Ovary (tissue), 10 donors: ENCODE measurements around the gene RMI2. TPM values are rescaled to one million over a fixed set of nuclear protein-coding genes. Genes with fewer than 3 reads are reported as not detected.

Experiments used
- DNase-seq, 5 donors: peaks; one replicate each; pipeline ENCODE4 v3.0.0-alpha.2; 2019 to 2020
- H3K27ac ChIP-seq, 2 donors: fragments of 200-600 bp; one replicate each; pipeline versions ENCODE4 v1.5.1 to v1.8.0; 2019 to 2022
- H3K27me3 ChIP-seq: fragments of 200-600 bp; one replicate; pipeline ENCODE4 v1.8.0; 2022
- H3K36me3 ChIP-seq: fragments of 200-600 bp; sonication (generic); one replicate; pipeline ENCODE4 v1.5.1; 2019
- H3K4me1 ChIP-seq: one replicate; pipeline ENCODE4 v1.8.1; 2013; ENCODE audit warnings: mild to moderate bottlenecking, moderate library complexity; ENCODE audit not compliant: insufficient read depth
- H3K4me3 ChIP-seq: fragments of 200-600 bp; sonication (generic); one replicate; pipeline ENCODE4 v1.5.1; 2017
- H3K9me3 ChIP-seq, 2 donors: fragments of 200-600 bp in 1 of 2; sonication (generic) in 1 of 2; one replicate each; pipeline versions ENCODE4 v1.5.1 to v1.8.1; 2013 to 2019; ENCODE audit warnings: mild to moderate bottlenecking in 1 of 2, moderate library complexity in 1 of 2
- EP300 ChIP-seq: sonication (generic); formaldehyde crosslinking; IDR thresholded peaks from one replicate; pipeline ENCODE4 v1.6.1; 2017; ENCODE audit warnings: antibody characterized with exemption
- POLR2A ChIP-seq: fragments of 450-650 bp; IDR thresholded peaks from one replicate; pipeline ENCODE4 v1.6.1; 2017; ENCODE audit warnings: antibody characterized with exemption, mild to moderate bottlenecking, moderate library complexity
- WGBS, 3 donors: extraction: QIAGEN DNeasy Blood & Tissue Kit in 1 of 3; methylation state at CpG; one replicate each; pipeline versions ENCODE4 v1.1.5 to v1.1.7; 2013 to 2017; 5-methylcytosine and 5-hydroxymethylcytosine counted together
- intact Hi-C, 4 donors: fragments of 100-400 bp; cut with DNase I; formaldehyde crosslinking; loops; one replicate each; pipeline versions ENCODE4 v1.11.0 to v1.15.1; 2022 to 2023
- long read RNA-seq, 3 donors: library from polyadenylated mRNA in 2 of 3; unstranded in 2 of 3; transcript quantifications; one replicate each; pipeline ENCODE4 v2.0.0 and lab custom pipeline, GENCODE V29; 2021 to 2026
- polyA plus RNA-seq, 2 donors: library from polyadenylated mRNA; stranded (reverse); fragments of 200-250 nt in 1 of 2; fragments of 350-450 nt in 1 of 2; fragmentation: Illumina TruSeq in 1 of 2; extraction: RNeasy Lipid Tissue Mini Kit (QIAGEN cat#74804) in 1 of 2; gene quantifications; one replicate each; pipeline ENCODE4 v1.2.3, GENCODE V29; 2013 to 2014
- total RNA-seq, 7 donors: library from RNA; depleted of rRNA in 2 of 7; stranded (reverse); fragments of >200 nt in 2 of 7; fragmentation: NEBNext Ultra II Directional in 3 of 7; extraction: Animal tissue kit (Norgen Biotek cat#: 25700) in 3 of 7; gene quantifications; one replicate each; pipeline versions ENCODE4 v1.1.0 to v1.2.4, GENCODE V29; 2016 to 2023
- TF ChIP-seq, protein P1 (sequence below), 3 donors: fragments of 450-650 bp in 2 of 3; fragments of 200-600 bp in 1 of 3; IDR thresholded peaks; one replicate each; pipeline versions ENCODE4 v1.5.1 to v1.8.0; 2016 to 2022; ENCODE audit warnings: antibody characterized with exemption in 3 of 3, mild to moderate bottlenecking in 1 of 3
- donor health status: DM: no; HTN: no; CAD: no; lungs with moderate emphysema.
- donor health status: DM: no; HTN: no; CAD: no.
- donor health status: Bipolar disorder and iron deficiency.
- donor health status: DM: yes; HTN: yes; CAD: no.
- donor health status: DM: no; HTN: no; CAD: no.
- donor health status: DM: yes; HTN: yes; CAD: no.

RMI2 gene
- total RNA-seq (1 to 10 TPM; 1.6 to 6.5 (median 2.9) TPM), polyA plus RNA-seq (1 to 10 TPM; 4.7 to 6.7 TPM)
- long read RNA-seq, donor 1, partial matches to known transcripts, result 0 of 4 reads
- long read RNA-seq, donor 1, other reads (novel, unspliced or antisense), result 4 of 4 reads
- long read RNA-seq, donor 2, transcript RMI2-201 (2 exons, 1,457 nt), result major isoform, 47 of 66 reads
- long read RNA-seq, donor 2, partial matches to known transcripts, result 0 of 66 reads
- long read RNA-seq, donor 2, other reads (novel, unspliced or antisense), result 17 of 66 reads
- long read RNA-seq, donor 3, transcript RMI2-201 (2 exons, 1,457 nt), result major isoform, 11 of 11 reads
- long read RNA-seq, donor 3, partial matches to known transcripts, result 0 of 11 reads
- long read RNA-seq, donor 3, other reads (novel, unspliced or antisense), result 0 of 11 reads

DNA sequence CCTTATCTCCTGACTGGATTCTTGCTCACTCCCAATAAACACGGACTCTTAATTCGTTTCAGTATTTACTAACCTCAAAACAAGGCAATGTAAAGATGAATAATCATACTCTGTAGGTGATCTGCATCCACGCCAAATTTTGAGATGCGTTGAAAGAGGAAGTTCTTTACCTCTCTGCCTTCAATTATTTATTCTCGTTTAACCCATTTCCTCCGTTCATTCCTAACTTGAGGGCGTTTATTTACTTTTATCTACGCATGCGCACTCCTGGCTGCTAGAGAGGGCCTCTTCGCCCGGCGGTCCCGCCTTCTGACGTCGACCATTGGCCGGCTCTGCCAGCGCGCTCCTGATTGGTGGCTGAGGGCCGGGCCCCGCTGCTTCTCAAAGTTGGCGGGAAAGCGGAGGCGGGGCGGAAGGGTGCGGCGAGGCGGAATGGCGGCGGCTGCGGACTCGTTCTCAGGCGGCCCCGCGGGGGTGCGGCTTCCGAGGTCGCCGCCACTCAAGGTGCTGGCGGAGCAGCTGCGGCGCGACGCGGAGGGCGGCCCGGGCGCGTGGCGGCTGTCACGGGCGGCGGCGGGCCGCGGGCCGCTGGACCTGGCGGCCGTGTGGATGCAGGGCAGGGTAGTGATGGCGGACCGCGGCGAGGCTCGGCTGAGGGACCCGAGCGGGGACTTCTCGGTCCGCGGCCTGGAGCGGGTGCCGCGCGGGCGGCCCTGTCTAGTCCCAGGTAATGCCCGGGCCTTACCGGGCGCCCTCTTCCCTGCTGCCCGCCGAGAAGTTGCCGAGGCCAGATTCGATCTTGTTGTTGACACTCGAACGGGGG lies at the start of gene RMI2:
RMI2 (plus strand) TSS at position 420 of the 823 bp plus-strand sequence; CDS start at position 433, 13 bp downstream.
- peaks cover 15% of the 10 kb centered on the region for H3K4me1 ChIP-seq
- no peaks in the 10 kb centered on the region for H3K9me3 ChIP-seq
- DNase-seq, result peak; percentile 95 to 97 (median 97)
- WGBS, 3 donors, result 0 to 1% (median 1%) methylated on average over 58 to 82 of the region's 82 CpGs
- TF ChIP-seq POLR2A (no peak), EP300 (no peak)
- TF ChIP-seq, protein P1, sequence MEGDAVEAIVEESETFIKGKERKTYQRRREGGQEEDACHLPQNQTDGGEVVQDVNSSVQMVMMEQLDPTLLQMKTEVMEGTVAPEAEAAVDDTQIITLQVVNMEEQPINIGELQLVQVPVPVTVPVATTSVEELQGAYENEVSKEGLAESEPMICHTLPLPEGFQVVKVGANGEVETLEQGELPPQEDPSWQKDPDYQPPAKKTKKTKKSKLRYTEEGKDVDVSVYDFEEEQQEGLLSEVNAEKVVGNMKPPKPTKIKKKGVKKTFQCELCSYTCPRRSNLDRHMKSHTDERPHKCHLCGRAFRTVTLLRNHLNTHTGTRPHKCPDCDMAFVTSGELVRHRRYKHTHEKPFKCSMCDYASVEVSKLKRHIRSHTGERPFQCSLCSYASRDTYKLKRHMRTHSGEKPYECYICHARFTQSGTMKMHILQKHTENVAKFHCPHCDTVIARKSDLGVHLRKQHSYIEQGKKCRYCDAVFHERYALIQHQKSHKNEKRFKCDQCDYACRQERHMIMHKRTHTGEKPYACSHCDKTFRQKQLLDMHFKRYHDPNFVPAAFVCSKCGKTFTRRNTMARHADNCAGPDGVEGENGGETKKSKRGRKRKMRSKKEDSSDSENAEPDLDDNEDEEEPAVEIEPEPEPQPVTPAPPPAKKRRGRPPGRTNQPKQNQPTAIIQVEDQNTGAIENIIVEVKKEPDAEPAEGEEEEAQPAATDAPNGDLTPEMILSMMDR (IDR thresholded peaks at IDR 0.05), result no peak
- H3K27me3 ChIP-seq, result no peaks in the 10 kb centered on the region
- H3K27ac ChIP-seq, result no peak within 1 kb of the TSS
- H3K4me3 ChIP-seq, result peak within 1 kb of the TSS; percentile 39
- H3K36me3 ChIP-seq, result no peaks in the 10 kb centered on the region
- intact Hi-C loops, result loop anchor here in 2 of 4 donors (10.0 kb wide), 1 partner anchor 90 kb away; the partner anchor contains the start of gene SOCS1 (in 2 of the 2)

DNA sequence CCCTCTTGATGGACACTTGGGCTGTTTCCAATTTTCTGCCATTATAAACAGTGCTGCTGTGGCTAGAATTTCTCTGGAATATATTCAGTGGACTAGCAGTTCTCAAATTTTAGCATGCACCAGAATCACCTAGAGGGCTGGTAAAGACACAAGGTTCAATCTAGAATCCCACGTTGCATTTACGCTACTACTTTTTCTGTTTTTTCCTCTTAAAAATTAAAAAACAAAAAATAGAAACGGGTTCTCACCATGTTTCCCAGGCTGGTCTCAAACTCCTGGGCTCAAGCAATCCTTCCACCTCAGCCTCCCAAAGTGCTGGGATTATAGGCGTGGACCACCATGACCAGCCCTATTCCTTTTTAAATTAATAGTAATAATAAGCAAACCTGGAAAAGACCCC lies 49.6 kb upstream of the RMI2 start:
- Histone ChIP-seq H3K4me1 (peaks cover 4% of the 10 kb centered on the region), H3K9me3 (no peaks in the 10 kb centered on the region), H3K36me3 (no peaks in the 10 kb centered on the region), H3K27ac (no peak overlapping the region), H3K4me3 (no peak overlapping the region), H3K27me3 (no peaks in the 10 kb centered on the region)
- intact Hi-C loops, result no loop called here
- DNase-seq, result no peak
- no peak for TF ChIP-seq POLR2A
- no peak for TF ChIP-seq EP300
- TF ChIP-seq, protein P1 (IDR thresholded peaks at IDR 0.05), result no peak
- 94 to 95% (median 95%) methylated on average over 4 of the region's 4 CpGs for WGBS, 3 donors

DNA sequence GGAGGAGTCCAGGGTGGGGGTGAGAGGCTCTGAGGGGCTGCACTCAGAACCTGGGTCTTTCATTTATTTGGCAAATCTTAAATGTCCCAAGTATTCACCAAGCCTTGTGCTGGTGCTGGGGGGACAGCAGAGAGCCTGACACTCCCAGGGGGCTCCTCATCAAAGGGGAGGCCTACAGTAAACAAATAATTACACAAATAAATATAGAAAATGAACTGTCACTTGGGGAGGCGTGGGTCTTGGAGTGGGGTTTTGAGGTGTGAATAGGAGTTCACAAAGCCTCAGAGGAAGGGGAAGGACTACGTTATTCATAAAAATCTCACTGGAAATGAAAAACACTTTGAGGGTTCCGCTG lies 48.9 kb upstream of the RMI2 start:
- no peaks in the 10 kb centered on the region for H3K27me3 ChIP-seq
- H3K36me3 ChIP-seq, result no peaks in the 10 kb centered on the region
- H3K27ac ChIP-seq, result no peak overlapping the region
- no peak for TF ChIP-seq POLR2A
- TF ChIP-seq, protein P1 (IDR thresholded peaks at IDR 0.05), result no peak
- TF ChIP-seq EP300, result no peak
- H3K4me3 ChIP-seq, result no peak overlapping the region
- WGBS, 3 donors, result 38 to 60% (median 58%) methylated on average over 3 of the region's 3 CpGs
- intact Hi-C loops, result no loop called here
- no peaks in the 10 kb centered on the region for H3K9me3 ChIP-seq
- H3K4me1 ChIP-seq, result peaks cover 4% of the 10 kb centered on the region
- DNase-seq, result no peak

DNA sequence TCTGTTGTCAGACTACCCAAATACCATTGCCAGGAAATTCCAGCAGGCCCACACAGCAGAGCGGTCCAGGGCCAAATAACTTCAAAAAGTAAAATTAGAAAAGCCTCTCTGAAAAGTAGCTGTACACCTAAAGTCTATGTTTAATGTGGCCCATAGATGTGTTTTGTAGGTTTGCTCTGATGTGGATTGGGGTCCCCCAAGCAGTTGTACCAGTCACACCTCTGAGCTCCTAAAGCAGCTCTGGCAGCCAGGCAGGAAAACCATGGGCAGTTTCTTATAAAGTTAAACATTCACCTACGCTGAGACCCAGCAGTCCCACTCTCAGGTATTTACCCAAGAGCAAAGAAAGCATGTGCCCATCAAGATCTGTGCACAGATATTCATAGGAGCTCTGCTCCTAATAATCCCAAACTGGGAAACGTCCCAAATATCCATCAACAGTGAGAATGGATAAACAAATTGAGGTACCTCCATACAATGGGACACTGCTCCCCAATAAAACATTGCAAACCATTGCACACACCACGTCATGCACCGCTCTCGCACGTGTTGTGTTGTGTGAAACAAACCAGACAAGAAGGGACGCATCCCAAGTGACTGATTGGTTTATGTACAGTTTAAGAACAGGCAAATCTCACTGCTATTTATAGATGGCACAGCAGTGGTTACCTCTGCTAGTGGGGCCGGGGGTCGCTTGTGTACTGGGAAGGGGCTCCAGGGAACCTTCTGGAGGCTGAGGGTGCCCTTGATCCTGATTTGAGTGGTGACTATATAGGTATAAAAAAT lies 48.4 kb upstream of the RMI2 start:
- WGBS, 3 donors, result 24 to 35% (median 33%) methylated on average over 10 of the region's 10 CpGs
- no peaks in the 10 kb centered on the region for H3K36me3 ChIP-seq
- TF ChIP-seq, protein P1 (IDR thresholded peaks at IDR 0.05), result no peak
- TF ChIP-seq POLR2A (no peak), EP300 (no peak)
- no peak for DNase-seq
- H3K9me3 ChIP-seq, result no peaks in the 10 kb centered on the region
- no peaks in the 10 kb centered on the region for H3K27me3 ChIP-seq
- intact Hi-C loops, result no loop called here
- peak overlapping the region in 1 of 2 donors; percentile 9 for H3K27ac ChIP-seq
- peaks cover 4% of the 10 kb centered on the region for H3K4me1 ChIP-seq
- peak overlapping the region; percentile 23 for H3K4me3 ChIP-seq
